Lower lobe of right lung (tissue), 2 donors: ENCODE data around the gene NFAM1. TPM values are rescaled to one million over a fixed set of nuclear protein-coding genes. Genes with fewer than 3 reads are reported as not detected.

Experiments used
- ATAC-seq, 2 donors: fragments of 200-7000 bp; cut with Tn5 transposase; one replicate each; pipeline ENCODE4 v1.9.1; 2020 to 2022; ENCODE audit warnings: mild to moderate bottlenecking in 2 of 2, moderate library complexity in 2 of 2
- DNase-seq: peaks from one replicate; pipeline ENCODE4 v3.0.0-alpha.2; 2020
- H3K27ac ChIP-seq: fragments of 200-600 bp; one replicate; pipeline ENCODE4 v1.8.0; 2022
- H3K27me3 ChIP-seq: fragments of 200-600 bp; one replicate; pipeline ENCODE4 v1.8.0; 2022; ENCODE audit warnings: low read depth
- H3K36me3 ChIP-seq: fragments of 200-600 bp; one replicate; pipeline ENCODE4 v1.8.0; 2022; ENCODE audit warnings: mild to moderate bottlenecking
- H3K4me1 ChIP-seq: fragments of 200-600 bp; one replicate; pipeline ENCODE4 v1.8.0; 2022
- H3K4me3 ChIP-seq: fragments of 200-600 bp; one replicate; pipeline ENCODE4 v1.8.0; 2022; ENCODE audit warnings: mild to moderate bottlenecking
- H3K9me3 ChIP-seq: fragments of 200-600 bp; one replicate; pipeline ENCODE4 v1.8.0; 2022
- intact Hi-C: fragments of 100-400 bp; cut with DNase I; formaldehyde crosslinking; loops from one replicate; pipeline ENCODE4 v1.11.0; 2022
- total RNA-seq: library from RNA; stranded (reverse); fragmentation: NEBNext Ultra II Directional; extraction: Animal tissue kit (Norgen Biotek cat#: 25700); gene quantifications from one replicate; pipeline ENCODE4 v1.2.1, GENCODE V29; 2021
- TF ChIP-seq, protein P1 (sequence below): fragments of 200-600 bp; IDR thresholded peaks from one replicate; pipeline ENCODE4 v1.8.0; 2022; ENCODE audit warnings: antibody characterized with exemption, mild to moderate bottlenecking
- donor health status: DM: no; HTN: yes; CAD: no; lungs with severe emphysema.

NFAM1 gene
- total RNA-seq, 1 donor from 2014 or later: 21.8 TPM

DNA sequence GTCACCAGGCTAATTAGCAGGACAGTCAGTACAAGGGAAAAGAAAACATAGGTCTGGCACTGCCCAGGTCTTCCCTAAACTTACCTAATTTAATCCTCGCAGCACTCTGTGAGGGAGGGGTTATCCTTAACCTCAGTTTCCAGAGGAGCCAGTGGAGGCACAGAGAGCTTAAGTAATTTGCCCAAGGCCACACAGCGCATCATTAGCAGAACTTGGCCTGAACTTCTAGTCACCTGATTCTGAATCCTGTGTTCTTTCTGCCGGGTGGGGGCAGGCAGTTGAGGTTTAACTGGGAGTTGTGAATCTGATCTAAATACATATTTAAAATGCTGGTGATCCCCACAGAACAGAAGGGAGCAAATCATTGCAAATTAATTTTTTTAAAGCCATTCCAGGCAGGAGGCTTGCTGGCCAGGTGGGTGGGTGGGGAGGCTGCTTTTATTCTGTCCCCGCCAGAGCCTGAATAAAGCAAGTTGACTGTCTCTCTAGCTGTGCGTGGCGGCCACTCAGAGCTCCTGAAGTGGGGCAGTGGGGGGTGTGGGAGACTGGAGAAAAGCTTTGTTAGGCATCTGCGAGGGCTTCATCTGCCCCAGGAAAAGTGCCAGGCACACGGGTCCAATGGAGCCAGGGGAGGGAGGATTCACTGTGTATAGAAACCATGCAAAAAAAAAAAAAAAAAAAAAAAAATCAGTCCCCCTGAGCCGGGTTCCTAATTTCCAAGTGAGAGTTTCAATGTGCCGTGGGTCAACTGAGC, 66.1 kb downstream of the NFAM1 start:
- Histone ChIP-seq H3K36me3 (no peaks in the 10 kb centered on the region), H3K27ac (no peak overlapping the region), H3K4me1 (peaks cover 26% of the 10 kb centered on the region), H3K4me3 (no peak overlapping the region), H3K9me3 (no peaks in the 10 kb centered on the region), H3K27me3 (peaks cover 37% of the 10 kb centered on the region)
- ATAC-seq (no peak), DNase-seq (no peak)
- TF ChIP-seq, protein P1, sequence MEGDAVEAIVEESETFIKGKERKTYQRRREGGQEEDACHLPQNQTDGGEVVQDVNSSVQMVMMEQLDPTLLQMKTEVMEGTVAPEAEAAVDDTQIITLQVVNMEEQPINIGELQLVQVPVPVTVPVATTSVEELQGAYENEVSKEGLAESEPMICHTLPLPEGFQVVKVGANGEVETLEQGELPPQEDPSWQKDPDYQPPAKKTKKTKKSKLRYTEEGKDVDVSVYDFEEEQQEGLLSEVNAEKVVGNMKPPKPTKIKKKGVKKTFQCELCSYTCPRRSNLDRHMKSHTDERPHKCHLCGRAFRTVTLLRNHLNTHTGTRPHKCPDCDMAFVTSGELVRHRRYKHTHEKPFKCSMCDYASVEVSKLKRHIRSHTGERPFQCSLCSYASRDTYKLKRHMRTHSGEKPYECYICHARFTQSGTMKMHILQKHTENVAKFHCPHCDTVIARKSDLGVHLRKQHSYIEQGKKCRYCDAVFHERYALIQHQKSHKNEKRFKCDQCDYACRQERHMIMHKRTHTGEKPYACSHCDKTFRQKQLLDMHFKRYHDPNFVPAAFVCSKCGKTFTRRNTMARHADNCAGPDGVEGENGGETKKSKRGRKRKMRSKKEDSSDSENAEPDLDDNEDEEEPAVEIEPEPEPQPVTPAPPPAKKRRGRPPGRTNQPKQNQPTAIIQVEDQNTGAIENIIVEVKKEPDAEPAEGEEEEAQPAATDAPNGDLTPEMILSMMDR: no peak
- intact Hi-C loops: no loop called here

DNA sequence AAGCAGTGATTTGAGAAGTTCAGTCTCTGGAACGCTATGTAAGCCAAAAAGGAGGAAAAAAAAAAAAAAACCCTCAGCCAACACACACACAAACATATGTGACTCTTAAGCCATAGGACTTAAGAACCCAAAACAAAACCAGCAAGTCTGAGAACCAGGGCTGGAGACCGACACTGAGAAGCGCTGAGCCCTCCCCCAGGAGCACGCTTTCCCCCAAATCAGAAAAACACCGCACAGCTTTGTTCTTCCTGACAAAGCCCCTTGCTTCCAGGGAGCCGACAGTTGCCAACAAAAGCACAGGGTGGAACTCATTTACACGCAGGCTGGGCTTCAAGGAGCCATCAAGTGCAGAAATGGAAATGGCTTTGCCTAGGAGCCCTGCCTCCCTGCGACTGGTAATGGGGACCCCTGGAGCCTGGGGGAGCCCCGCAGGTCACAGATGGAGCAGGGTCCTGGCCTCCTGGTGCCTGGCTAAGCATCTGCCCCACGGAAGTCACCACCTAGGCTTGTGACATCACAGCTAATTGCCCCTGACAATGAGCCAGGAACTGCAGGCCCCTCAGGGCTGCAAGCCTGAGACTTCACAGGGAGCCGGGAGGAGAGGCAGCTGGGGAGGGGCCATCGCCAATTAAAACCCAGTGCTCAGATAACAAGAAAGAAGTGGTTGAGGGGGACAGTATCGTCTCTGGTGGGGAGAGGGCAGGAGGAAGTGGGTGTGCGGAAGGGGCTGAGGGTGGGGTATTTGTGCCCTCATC, 66.9 kb downstream of the NFAM1 start:
- H3K4me3 ChIP-seq: no peak overlapping the region
- DNase-seq (no peak), ATAC-seq (no peak)
- no peak overlapping the region for H3K27ac ChIP-seq
- intact Hi-C loops: no loop called here
- H3K36me3 ChIP-seq: no peaks in the 10 kb centered on the region
- TF ChIP-seq, protein P1: no peak
- peaks cover 26% of the 10 kb centered on the region for H3K4me1 ChIP-seq
- H3K27me3 ChIP-seq: peaks cover 37% of the 10 kb centered on the region
- H3K9me3 ChIP-seq: no peaks in the 10 kb centered on the region

DNA sequence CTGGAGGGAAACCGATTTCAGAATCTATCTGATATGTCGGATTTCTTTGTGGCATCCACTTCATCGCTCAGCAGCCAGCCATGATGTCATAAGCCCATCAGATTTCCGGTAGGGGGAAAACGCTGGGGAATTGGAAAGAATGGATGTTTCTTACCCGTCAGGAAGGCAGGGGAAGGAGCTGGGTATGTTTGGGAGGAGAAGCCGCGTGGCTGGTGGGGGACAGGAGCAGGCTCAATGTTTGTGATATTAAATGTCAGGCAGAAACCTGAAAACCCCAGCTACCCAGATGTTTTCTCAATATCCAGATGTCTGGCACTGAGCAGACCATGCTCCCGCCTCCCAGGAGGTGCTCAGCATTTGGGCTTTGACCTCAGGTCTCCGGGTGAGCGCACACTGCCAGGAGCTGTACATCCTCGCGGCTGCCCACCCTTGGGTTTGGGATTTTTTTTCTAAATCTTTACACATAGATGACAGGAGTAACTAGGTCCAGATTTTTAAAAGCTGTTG, 67.5 kb downstream of the NFAM1 start:
- intact Hi-C loops: no loop called here
- TF ChIP-seq, protein P1: no peak

DNA sequence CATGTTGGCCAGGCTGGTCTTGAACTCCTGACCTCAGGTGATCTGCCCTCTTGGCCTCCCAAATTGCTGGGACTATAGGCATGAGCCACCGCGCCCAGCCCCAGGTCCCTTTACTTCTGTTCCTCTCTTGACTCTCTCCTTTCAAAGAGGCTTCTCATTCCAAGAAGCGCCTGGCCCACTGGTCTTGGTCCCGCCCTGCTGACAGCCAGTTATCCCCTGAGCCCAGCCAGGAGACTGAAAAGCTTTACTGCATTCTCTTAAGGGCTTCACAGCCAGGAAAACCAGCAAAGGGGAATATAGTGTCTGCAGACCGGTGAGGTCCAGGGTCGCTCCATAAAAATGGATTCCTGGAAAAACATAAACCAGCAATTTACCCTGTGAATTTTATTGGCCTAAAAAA, 68.3 kb downstream of the NFAM1 start:
- H3K9me3 ChIP-seq: no peaks in the 10 kb centered on the region
- H3K27me3 ChIP-seq: peaks cover 36% of the 10 kb centered on the region
- peaks cover 22% of the 10 kb centered on the region for H3K4me1 ChIP-seq
- H3K27ac ChIP-seq: no peak overlapping the region
- TF ChIP-seq, protein P1: no peak
- intact Hi-C loops: no loop called here
- ATAC-seq (no peak), DNase-seq (no peak)
- H3K36me3 ChIP-seq: no peaks in the 10 kb centered on the region
- H3K4me3 ChIP-seq: no peak overlapping the region

More for the DNA sequence above, 67.5 kb downstream of the NFAM1 start:
- H3K36me3 ChIP-seq: no peaks in the 10 kb centered on the region
- DNase-seq (no peak), ATAC-seq (no peak)
- H3K27ac ChIP-seq: no peak overlapping the region
- peaks cover 37% of the 10 kb centered on the region for H3K27me3 ChIP-seq
- no peak overlapping the region for H3K4me3 ChIP-seq
- H3K4me1 ChIP-seq: peaks cover 24% of the 10 kb centered on the region
- no peaks in the 10 kb centered on the region for H3K9me3 ChIP-seq

DNA sequence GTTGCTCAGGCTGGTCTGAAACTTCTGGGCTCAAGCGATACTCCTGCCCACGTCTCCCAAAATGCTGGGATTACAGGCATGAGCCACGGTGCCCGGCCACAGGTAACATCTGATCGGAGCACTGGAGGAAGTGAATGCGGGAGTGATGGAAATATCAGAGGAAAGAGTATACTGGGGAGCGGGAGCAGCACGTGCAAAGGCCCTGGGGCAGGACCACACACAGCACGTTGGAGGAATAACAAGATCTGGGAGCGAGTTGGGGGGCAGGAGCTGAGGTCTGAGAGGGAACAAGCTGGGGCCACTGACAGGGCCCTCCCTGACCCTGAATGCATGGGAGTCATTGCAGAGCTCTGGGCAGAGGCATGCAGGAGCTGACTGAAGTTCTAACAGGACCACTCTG, 70.7 kb downstream of the NFAM1 start:
- TF ChIP-seq, protein P1: no peak
- Histone ChIP-seq H3K4me3 (no peak overlapping the region), H3K36me3 (no peaks in the 10 kb centered on the region), H3K4me1 (peaks cover 7% of the 10 kb centered on the region), H3K9me3 (no peaks in the 10 kb centered on the region), H3K27ac (no peak overlapping the region), H3K27me3 (peaks cover 14% of the 10 kb centered on the region)
- DNase-seq (no peak), ATAC-seq (no peak)
- intact Hi-C loops: no loop called here
